Uterus (tissue), 4 donors: ENCODE measurements around the gene CDYL. TPM values are rescaled to one million over a fixed set of nuclear protein-coding genes. Genes with fewer than 3 reads are reported as not detected.

Experiments
- DNase-seq, 2 donors: peaks; one replicate each; pipeline ENCODE4 v3.0.0-alpha.2; 2019 to 2020
- H3K27ac ChIP-seq, 2 donors: fragments of 200-600 bp; sonication (generic); 1 replicate in 1 of 2; 2 replicates in 1 of 2; pipeline ENCODE4 v1.5.1; 2016 to 2018
- H3K27me3 ChIP-seq, 2 donors: fragments of 200-600 bp; sonication (generic); one replicate each; pipeline ENCODE4 v1.5.1; 2018 to 2019; ENCODE audit warnings: control low read depth in 1 of 2
- H3K36me3 ChIP-seq, 2 donors: fragments of 200-600 bp; sonication (generic); one replicate each; pipeline ENCODE4 v1.5.1; 2019; ENCODE audit warnings: control low read depth in 1 of 2
- H3K4me1 ChIP-seq, 2 donors: fragments of 200-600 bp; sonication (generic); one replicate each; pipeline ENCODE4 v1.5.1; 2018 to 2019; ENCODE audit warnings: control low read depth in 1 of 2
- H3K4me3 ChIP-seq, 2 donors: fragments of 200-600 bp; sonication (generic); 1 replicate in 1 of 2; 2 replicates in 1 of 2; pipeline ENCODE4 v1.5.1; 2018 to 2019; ENCODE audit warnings: mild to moderate bottlenecking in 1 of 2
- H3K9me3 ChIP-seq, 2 donors: fragments of 200-600 bp; sonication (generic); one replicate each; pipeline ENCODE4 v1.5.1; 2019; ENCODE audit warnings: control low read depth in 1 of 2
- POLR2A ChIP-seq, 2 donors: fragments of 450-650 bp; IDR thresholded peaks; one replicate each; pipeline ENCODE4 v1.6.1; 2016; ENCODE audit warnings: antibody characterized with exemption in 2 of 2, mild to moderate bottlenecking in 1 of 2, moderate library complexity in 1 of 2
- intact Hi-C: fragments of 100-400 bp; cut with DNase I; formaldehyde crosslinking; loops from one replicate; pipeline ENCODE4 v1.15.1; 2023; ENCODE audit warnings: low total_unique reads
- total RNA-seq, 4 donors: library from RNA; depleted of rRNA in 3 of 4; stranded (reverse); fragments of >200 nt in 3 of 4; gene quantifications; one replicate each; pipeline versions ENCODE4 v1.1.0 to v1.2.4, GENCODE V29; 2014 to 2023
- TF ChIP-seq, protein P1 (sequence below), 4 experiments: fragments of 200-600 bp in 2 of 4; fragments of 450-650 bp in 2 of 4; sonication (generic) in 2 of 4; IDR thresholded peaks; one replicate each; pipeline ENCODE4 v1.5.1; 2016 to 2019; ENCODE audit warnings: antibody characterized with exemption in 4 of 4, mild to moderate bottlenecking in 2 of 4, moderate library complexity in 1 of 4
- donor health status: DM: yes; HTN: yes; CAD: no.

The CDYL gene
- total RNA-seq, 4 donors from 2014 or later = 24.1 to 118 (median 42.3) TPM

DNA sequence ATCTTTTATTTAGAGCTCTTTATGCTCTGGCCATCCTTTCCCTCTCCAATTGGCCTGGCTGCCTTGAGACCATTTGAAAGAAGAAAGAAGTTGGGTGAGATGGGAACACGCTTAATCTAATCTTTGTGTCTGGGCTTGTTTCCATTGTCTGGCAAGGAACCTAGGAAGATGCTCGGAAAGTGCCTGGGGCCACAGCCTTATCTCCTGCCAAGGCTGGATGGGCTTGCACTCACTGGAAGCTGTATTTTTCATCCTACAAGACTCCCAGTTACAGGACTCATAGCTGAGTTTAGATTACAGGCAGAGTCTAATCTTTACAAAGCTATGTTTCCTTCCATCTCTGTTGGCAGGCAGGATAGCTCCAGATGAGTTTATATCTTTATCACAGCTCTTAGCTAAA lies 33.1 kb upstream of the CDYL start:
- H3K9me3 ChIP-seq = no peaks in the 10 kb centered on the region
- H3K36me3 ChIP-seq = no peaks in the 10 kb centered on the region
- no peaks in the 10 kb centered on the region for H3K4me1 ChIP-seq
- no peak overlapping the region for H3K27ac ChIP-seq
- DNase-seq = no peak
- TF ChIP-seq POLR2A (IDR thresholded peaks at IDR 0.05) = no peak
- TF ChIP-seq, protein P1, sequence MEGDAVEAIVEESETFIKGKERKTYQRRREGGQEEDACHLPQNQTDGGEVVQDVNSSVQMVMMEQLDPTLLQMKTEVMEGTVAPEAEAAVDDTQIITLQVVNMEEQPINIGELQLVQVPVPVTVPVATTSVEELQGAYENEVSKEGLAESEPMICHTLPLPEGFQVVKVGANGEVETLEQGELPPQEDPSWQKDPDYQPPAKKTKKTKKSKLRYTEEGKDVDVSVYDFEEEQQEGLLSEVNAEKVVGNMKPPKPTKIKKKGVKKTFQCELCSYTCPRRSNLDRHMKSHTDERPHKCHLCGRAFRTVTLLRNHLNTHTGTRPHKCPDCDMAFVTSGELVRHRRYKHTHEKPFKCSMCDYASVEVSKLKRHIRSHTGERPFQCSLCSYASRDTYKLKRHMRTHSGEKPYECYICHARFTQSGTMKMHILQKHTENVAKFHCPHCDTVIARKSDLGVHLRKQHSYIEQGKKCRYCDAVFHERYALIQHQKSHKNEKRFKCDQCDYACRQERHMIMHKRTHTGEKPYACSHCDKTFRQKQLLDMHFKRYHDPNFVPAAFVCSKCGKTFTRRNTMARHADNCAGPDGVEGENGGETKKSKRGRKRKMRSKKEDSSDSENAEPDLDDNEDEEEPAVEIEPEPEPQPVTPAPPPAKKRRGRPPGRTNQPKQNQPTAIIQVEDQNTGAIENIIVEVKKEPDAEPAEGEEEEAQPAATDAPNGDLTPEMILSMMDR (IDR thresholded peaks at IDR 0.05) = no peak
- no peak overlapping the region for H3K4me3 ChIP-seq
- H3K27me3 ChIP-seq = no peaks in the 10 kb centered on the region
- intact Hi-C loops = no loop called here

DNA sequence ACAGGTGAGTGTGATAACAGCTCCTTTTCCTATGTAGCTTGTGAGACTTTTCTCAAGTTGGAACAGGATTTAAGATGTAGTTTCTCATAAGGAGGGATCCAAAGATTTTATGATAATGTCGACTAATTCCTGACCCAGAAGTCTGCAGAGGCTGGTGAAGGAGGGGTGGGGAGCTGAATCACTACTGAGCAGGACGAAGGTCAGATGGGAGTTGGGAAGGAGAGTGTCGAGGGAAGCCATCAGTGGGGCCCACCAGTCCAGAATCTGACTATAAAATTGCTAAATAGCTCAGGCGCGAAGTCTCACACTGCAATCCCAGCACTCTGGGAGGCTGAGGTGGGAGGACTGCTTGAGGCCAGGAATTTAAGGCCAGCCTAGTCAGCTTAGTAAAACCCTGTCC lies 32.3 kb upstream of the CDYL start:
- no peaks in the 10 kb centered on the region for H3K9me3 ChIP-seq
- DNase-seq = no peak
- intact Hi-C loops = no loop called here
- no peak overlapping the region for H3K4me3 ChIP-seq
- H3K4me1 ChIP-seq = no peaks in the 10 kb centered on the region
- no peak overlapping the region for H3K27ac ChIP-seq
- H3K27me3 ChIP-seq = no peaks in the 10 kb centered on the region
- no peaks in the 10 kb centered on the region for H3K36me3 ChIP-seq
- TF ChIP-seq POLR2A (IDR thresholded peaks at IDR 0.05) = no peak
- TF ChIP-seq, protein P1 (IDR thresholded peaks at IDR 0.05) = no peak

- no peaks in the 10 kb centered on the region for H3K36me3 ChIP-seq
- no peak for TF ChIP-seq POLR2A (IDR thresholded peaks at IDR 0.05)
- TF ChIP-seq, protein P1 (IDR thresholded peaks at IDR 0.05) = no peak
- no peaks in the 10 kb centered on the region for H3K9me3 ChIP-seq
- intact Hi-C loops = no loop called here
- H3K4me1 ChIP-seq = no peaks in the 10 kb centered on the region
- no peak overlapping the region for H3K27ac ChIP-seq
- H3K27me3 ChIP-seq = no peaks in the 10 kb centered on the region
- no peak for DNase-seq
- no peak overlapping the region for H3K4me3 ChIP-seq
Measured at GRCh38 chr6:4747588-4747987, 28.6 kb upstream of the CDYL start.

- Histone ChIP-seq H3K36me3 (no peaks in the 10 kb centered on the region), H3K27ac (no peak overlapping the region), H3K9me3 (no peaks in the 10 kb centered on the region), H3K4me1 (no peaks in the 10 kb centered on the region), H3K4me3 (no peak overlapping the region), H3K27me3 (no peaks in the 10 kb centered on the region)
- DNase-seq = no peak
- intact Hi-C loops = no loop called here
- no peak for TF ChIP-seq POLR2A (IDR thresholded peaks at IDR 0.05)
- TF ChIP-seq, protein P1 (IDR thresholded peaks at IDR 0.05) = no peak
Measured at GRCh38 chr6:4751823-4752464, 24.3 kb upstream of the CDYL start.

DNA sequence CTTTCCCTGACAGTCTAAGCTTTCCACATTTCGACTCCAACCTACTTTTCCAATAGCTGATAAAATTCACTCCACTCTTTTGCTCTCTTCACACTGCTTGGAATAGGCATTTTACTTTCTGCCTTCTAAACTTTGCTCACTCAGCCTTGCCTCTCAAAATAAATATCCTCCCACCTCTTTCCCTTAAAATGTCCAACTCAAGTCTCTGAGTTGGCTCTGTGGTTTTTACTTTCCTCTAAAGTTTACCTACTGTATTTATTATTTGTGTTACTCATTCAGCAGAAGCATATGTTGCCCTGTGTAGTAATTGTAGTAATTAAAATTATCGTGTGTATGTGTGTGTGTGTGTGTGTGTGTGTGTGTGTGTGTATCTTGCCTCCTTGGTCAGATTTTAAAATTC lies 20.0 kb upstream of the CDYL start:
- no peak for DNase-seq
- H3K4me1 ChIP-seq = no peaks in the 10 kb centered on the region
- no peak overlapping the region for H3K4me3 ChIP-seq
- no peaks in the 10 kb centered on the region for H3K9me3 ChIP-seq
- intact Hi-C loops = no loop called here
- no peak overlapping the region for H3K27ac ChIP-seq
- no peaks in the 10 kb centered on the region for H3K27me3 ChIP-seq
- TF ChIP-seq POLR2A (IDR thresholded peaks at IDR 0.05) = no peak
- TF ChIP-seq, protein P1 (IDR thresholded peaks at IDR 0.05) = no peak
- no peaks in the 10 kb centered on the region for H3K36me3 ChIP-seq
